Omental fat pad (tissue), 4 donors: ENCODE data around the gene CD207. TPM values are rescaled to one million over a fixed set of nuclear protein-coding genes. Genes with fewer than 3 reads are reported as not detected.
A peak's percentile ranks its signal among the peaks of the same experiment; 100 is the strongest.

Experiments used
- ATAC-seq: fragments of 150-250 bp; one replicate; pipeline ENCODE4 v1.9.1; 2016; ENCODE audit warnings: mild to moderate bottlenecking, moderate library complexity; ENCODE audit not compliant: low FRiP score
- DNase-seq: peaks from one replicate; pipeline ENCODE4 v3.0.0-alpha.2; 2019; ENCODE audit warnings: low spot score
- CTCF ChIP-seq, 3 donors: fragments of 450-650 bp; IDR thresholded peaks; one replicate each; pipeline ENCODE4 v1.5.1; 2016 to 2017; ENCODE audit warnings: antibody characterized with exemption in 3 of 3, mild to moderate bottlenecking in 3 of 3, moderate library complexity in 2 of 3
- total RNA-seq, 4 donors: library from RNA; depleted of rRNA; stranded (reverse); fragments of >200 nt; gene quantifications; one replicate each; pipeline ENCODE4 v1.1.0, GENCODE V29; 2016

Gene CD207
- total RNA-seq, 4 donors from 2014 or later = 0.28 to 0.47 TPM; not detected in 2

DNA sequence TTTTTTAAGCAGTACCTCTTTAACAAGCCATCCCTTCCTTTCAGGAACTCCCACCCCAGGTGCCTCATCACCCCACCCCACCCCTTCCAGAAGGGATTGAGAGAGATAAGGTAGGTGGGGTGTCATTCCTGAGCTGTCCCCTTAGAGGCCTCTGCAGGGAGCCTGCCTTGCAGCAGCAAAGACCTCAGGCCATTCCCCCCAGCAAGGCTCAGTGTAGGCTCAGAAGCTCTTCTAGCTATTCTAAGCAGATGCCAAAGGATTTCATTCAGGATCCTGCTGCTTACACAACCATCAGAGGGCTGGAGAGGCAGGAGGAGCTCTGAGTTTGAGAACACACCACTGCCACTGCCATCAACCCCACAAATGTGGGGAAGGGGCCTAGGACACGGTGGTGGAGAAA is 39.4 kb downstream of the CD207 start:
- DNase-seq (no peak), ATAC-seq (no peak)
- no peak for TF ChIP-seq CTCF (IDR thresholded peaks at IDR 0.05)

- TF ChIP-seq CTCF (IDR thresholded peaks at IDR 0.05) = no peak
- no peak for DNase-seq
- ATAC-seq = no peak
These were observed 40.2 kb downstream of the CD207 start for GRCh38 chr2:70795164-70795995.

- DNase-seq = no peak
- TF ChIP-seq CTCF (IDR thresholded peaks at IDR 0.05) = no peak
- no peak for ATAC-seq
These were observed 42.2 kb downstream of the CD207 start for GRCh38 chr2:70793450-70793849.

DNA sequence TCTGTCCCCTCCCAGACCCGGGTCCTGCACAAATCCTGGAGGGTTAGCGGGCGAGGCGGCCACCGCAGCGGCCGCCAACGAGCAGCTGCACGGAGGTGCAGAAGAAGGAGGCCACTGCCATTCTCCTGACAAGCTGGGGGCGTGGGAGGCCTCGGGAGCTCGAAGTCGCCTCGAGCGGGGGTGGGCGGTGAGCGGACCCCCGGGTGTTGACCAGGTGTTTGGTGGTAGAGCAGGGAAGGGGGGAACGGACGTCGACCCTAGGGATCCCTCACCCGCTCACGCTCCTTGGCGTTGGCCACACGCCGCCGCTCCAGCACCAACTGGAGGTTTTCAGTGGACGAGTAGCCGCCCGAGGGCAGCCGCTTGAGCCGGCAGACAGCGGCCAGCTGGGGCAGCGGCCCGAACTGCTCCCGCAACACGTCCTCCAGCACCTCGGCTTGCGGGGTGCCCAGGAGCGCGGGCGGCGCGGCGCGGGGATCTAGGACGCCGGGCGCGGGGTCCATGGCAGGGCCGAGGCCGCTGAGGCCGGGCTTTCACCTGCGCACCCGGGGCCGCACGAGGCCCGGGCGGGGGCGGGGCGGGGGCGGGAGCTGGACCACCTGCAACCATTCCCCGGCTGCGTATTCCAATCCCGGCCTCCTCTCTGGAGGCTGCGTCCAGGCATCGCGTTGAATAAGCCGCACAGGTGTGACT is 45.3 kb downstream of the CD207 start, which contains the start of gene FIGLA:
Gene FIGLA (minus strand): TSS at position 508 of the 693 bp plus-strand sequence. CDS start 5 bp downstream, at position 503.
- peak; percentile 47 for ATAC-seq
- no peak for TF ChIP-seq CTCF (IDR thresholded peaks at IDR 0.05)
- DNase-seq = no peak

GRCh38 chr2:70789304-70790135 is 46.1 kb downstream of the CD207 start:
- TF ChIP-seq CTCF (IDR thresholded peaks at IDR 0.05) = no peak
- ATAC-seq = peak; percentile 75
- DNase-seq = no peak

DNA sequence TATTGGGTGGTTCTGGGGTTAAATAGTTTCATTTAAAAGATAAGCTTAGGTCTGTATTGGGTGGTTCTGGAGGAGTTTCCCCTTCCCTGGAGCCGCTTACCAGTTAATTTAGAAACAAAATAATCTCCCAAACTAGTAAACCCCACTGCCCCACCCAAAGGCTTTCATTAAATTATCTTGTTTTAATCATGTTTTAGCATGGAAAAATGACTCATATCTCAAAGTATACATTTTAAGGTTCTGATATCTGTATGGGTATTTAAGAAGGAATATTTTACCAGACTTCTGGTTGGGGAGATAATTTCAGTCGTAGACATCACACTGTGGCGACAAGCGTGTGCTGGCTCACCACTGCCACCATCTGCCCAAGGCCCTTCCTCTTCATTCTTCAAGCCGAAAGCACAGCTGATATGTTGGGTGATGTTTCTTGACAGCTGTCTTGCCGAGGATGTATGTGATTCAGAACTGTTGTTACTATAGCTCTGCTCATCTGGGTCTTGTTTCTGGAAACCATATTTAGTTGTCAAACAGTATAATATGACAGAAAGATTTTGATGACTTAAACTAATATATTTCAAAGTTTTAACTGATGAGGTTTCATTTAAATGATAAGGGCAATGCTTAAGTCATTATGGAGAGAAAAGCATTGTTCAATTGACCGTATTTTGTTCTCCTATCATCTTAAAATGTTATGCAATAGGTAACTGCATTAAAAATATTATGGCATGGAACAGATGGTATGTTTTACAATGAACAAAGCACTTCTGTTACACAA is 50.3 kb downstream of the CD207 start:
- no peak for TF ChIP-seq CTCF (IDR thresholded peaks at IDR 0.05)
- ATAC-seq = no peak
- no peak for DNase-seq
